Right renal pelvis (tissue), 4 donors: ENCODE measurements around the gene ENTREP3. TPM values are rescaled to one million over a fixed set of nuclear protein-coding genes. Genes with fewer than 3 reads are reported as not detected.
"Not testable (repeated sequence)": the region's sequence is repeated elsewhere in the genome, so short reads cannot be mapped to it uniquely, and the experiment has no call there.

ENCODE experiments used
- DNase-seq, 4 donors: peaks; one replicate each; pipeline ENCODE4 v3.0.0-alpha.2; 2013; ENCODE audit warnings: low read depth in 4 of 4, low spot score in 3 of 4, missing footprints in 1 of 4
- polyA plus RNA-seq, 4 donors: library from polyadenylated mRNA; unstranded; fragments of 120-200 nt; gene quantifications; one replicate each; pipeline ENCODE4 v1.2.1, GENCODE V29; 2013; ENCODE audit not compliant: insufficient read length in 4 of 4

ENTREP3 gene, protein sequence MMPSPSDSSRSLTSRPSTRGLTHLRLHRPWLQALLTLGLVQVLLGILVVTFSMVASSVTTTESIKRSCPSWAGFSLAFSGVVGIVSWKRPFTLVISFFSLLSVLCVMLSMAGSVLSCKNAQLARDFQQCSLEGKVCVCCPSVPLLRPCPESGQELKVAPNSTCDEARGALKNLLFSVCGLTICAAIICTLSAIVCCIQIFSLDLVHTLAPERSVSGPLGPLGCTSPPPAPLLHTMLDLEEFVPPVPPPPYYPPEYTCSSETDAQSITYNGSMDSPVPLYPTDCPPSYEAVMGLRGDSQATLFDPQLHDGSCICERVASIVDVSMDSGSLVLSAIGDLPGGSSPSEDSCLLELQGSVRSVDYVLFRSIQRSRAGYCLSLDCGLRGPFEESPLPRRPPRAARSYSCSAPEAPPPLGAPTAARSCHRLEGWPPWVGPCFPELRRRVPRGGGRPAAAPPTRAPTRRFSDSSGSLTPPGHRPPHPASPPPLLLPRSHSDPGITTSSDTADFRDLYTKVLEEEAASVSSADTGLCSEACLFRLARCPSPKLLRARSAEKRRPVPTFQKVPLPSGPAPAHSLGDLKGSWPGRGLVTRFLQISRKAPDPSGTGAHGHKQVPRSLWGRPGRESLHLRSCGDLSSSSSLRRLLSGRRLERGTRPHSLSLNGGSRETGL
- 10 to 100 TPM; 20.8 to 32.3 (median 24.8) TPM for polyA plus RNA-seq

DNA sequence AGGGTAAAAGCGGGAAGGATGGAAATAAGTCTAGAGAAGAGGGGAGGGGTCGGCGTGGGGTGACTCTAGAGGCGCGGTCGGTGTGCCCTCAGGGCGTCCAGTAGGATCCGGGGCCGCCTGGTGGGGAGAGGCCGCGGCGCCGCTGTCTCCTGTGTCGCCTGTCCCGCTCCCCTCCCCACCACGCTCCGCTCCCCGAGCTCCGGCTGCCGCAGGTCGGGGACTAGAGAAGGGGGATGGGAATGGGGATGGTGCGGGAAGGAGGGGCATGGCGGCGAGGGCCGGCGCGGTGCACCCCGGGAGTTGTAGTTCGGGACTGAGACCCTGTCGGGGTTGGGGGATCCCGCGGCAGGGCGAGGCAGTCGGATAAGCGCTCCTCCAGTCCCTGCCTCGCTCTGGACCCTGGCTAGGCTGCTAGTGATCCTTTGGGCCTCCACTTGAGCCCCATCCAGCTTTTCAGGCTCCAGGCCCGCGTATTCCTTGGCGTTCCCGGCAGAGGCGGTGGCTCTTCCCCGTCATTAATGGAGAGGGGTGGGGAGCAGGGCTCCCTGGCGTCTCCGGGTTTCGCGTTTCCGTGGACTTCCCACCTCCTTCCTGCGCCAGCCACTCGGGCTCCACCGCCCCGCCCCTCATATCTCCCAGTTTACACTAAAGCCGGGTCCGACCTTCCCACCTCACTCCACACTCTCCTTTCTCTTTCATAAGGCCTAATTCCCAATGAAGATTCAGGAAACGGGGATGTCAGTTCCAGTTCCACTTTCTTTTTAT lies at the start of gene ENTREP3:
ENTREP3 (minus strand) TSS at position 241 of the 765 bp plus-strand sequence. CDS start 606 bp downstream, outside the sequence.
- DNase-seq = peak in 2 of 4 donors; percentile 74 to 79

GRCh38 chr1:155304558-155305063 lies 49.3 kb upstream of the ENTREP3 start:
- no peak for DNase-seq

GRCh38 chr1:155301342-155301841 lies 46.1 kb upstream of the ENTREP3 start, which contains the start of gene PKLR:
Gene PKLR (minus strand): TSS chr1:155301438. CDS start chr1:155301395, 43 bp downstream.
- no peak for DNase-seq

- no peak for DNase-seq
These were observed 45.5 kb upstream of the ENTREP3 start for GRCh38 chr1:155300553-155301329.

GRCh38 chr1:155300024-155300423 lies 44.7 kb upstream of the ENTREP3 start:
- DNase-seq = no peak

- no peak for DNase-seq
These were observed 42.1 kb upstream of the ENTREP3 start for GRCh38 chr1:155297384-155297783.

- no peak for DNase-seq
These were observed 41.4 kb upstream of the ENTREP3 start for GRCh38 chr1:155296661-155297060.

DNA sequence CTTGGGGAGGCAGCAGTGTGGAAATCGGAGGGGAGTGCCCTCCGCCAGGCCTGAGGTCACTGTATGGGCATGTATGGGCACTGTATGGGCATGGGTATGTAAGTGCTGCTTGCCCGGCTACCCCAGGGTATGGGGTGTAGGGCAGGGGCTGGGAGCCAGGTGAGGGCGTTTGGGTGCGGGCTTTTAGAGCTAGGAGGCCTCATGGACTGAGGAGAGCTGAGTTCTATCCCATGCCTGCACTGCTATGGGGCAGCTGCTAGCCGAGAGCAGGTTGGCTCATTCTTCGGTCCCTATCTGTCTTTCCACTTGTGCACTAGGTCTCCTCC lies 40.6 kb upstream of the ENTREP3 start:
- no peak for DNase-seq

DNA sequence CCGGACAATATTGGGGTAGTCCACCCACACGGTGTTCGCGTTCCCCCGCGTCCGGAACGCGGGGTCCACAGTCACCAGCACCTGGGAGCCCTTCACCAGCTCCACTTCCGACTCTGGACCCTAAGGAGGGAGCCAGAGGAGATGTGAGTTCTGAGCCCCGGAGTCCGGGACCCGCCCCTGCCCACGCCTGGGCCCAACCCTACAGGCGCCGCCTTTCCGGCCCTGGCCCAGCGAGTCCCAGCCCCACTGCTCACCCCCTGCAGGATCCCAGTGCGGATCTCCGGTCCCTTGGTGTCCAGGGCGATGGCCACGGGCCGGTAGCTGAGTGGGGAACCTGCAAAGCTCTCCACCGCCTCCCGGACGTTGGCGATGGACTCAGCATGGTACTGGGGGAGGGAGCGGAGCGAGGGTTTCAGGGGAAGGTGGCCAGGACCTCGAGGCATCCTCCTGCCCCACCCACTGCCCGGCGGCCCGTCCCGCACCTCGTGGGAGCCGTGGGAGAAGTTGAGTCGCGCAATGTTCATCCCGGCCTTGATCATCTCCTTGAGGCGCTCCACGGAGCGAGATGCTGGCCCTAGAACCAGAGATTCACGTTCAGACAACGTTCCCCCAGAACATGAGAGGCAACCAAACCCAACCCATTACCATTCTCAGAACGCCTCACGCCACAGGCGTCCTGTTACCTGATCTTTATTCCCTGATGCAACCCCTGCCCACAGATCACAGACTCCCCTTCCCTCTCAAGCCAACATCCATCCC lies 40.1 kb upstream of the ENTREP3 start:
- no peak for DNase-seq

GRCh38 chr1:155294520-155295182 lies 39.4 kb upstream of the ENTREP3 start:
- DNase-seq = no peak

DNA sequence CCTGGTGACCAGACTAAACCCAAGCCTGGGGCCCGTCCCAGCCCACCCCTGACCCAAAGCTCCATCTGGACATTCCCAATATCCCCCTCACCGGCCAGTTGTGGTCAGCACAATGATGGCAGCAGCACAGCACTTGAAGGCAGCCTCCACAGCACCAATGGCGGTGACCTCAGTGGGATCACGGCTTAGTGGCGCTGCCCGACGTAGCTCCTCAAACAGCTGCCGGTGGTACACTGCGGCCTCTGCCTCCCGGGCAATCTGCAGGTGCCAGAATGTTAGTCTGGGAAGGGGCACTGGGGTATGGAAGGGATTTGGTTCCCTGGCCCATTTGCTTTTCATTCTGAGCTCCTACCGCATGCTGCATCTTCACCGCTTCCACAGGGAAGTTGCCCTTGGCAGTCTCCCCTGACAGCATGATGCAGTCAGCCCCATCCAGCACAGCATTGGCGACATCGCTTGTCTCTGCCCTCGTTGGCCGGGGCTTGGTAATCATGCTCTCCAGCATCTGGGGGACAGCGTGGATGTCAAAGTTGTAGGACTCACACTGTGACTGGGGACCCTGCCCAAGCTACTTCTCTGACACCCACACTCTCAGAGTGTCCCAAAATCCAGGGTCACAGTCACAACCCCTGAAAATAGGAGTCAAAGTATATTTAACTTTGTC lies 37.9 kb upstream of the ENTREP3 start:
- no peak for DNase-seq

DNA sequence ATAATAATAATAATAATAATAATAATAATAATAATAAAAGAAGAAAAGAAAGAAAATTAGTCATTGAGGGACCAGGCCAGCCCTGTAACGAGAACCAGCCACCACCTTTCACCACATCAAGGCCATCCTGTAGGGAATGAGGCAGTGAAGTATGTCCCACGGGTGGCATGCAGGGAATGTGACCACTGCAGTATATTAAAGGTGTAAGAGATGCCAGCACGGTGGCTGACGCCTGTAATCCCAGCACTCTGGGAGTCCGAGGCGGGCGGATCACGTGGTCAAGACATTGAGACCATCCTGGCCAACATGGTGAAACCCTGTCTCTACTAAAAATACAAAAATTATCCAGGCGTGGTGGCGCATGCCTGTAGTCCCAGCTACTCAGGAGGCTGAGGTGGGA lies 35.7 kb upstream of the ENTREP3 start:
- DNase-seq = not testable (repeated sequence)

DNA sequence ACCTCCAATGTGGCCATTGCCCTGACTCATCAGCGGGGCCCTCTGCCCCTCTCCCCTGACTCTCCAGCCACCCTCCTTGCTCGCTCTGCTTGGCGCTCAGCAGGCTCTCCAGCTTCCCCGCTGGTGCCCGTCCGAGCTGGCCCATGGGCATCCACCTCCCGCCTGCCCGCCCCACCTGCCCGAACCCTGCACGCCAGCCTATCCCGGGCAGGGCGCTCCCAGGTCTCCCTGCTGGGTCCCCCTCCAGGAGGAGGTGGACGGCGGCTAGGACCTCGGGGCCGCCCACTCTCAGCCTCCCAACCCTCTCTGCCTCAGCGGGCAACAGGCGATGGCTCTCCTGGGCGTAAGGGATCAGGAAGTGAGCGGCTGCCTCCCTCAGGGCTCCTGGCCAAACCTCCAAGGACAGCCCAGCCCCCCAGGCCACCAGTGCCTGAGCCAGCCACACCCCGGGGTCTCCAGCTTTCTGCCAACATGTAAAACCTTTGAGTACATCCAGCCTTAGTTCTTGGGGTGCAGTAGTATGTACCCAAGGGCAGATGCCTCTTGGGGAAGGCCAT lies 32.8 kb upstream of the ENTREP3 start:
- no peak for DNase-seq

- DNase-seq = no peak
These were observed 31.3 kb upstream of the ENTREP3 start for GRCh38 chr1:155286544-155286943.

- DNase-seq = no peak
These were observed 30.4 kb upstream of the ENTREP3 start for GRCh38 chr1:155285631-155286044.

GRCh38 chr1:155285063-155285462 lies 29.8 kb upstream of the ENTREP3 start:
- DNase-seq = no peak

DNA sequence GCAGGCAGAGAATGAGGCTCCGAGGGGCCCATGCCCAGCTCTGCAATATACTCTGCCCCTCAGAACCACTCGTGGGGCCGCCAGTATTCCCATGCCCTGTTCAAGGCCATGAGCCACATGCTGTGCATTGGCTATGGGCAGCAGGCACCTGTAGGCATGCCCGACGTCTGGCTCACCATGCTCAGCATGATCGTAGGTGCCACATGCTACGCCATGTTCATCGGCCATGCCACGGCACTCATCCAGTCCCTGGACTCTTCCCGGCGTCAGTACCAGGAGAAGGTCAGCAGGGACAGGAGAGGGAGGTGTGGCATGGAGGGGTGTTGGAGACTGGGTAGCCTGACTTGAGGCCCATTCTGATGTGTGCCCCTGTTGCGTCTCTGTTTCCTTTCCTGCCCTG lies 29.2 kb upstream of the ENTREP3 start:
- no peak for DNase-seq
